ENCODE results near the gene DDN.
A peak's percentile ranks its signal among the peaks of the same experiment; 100 is the strongest.

The DDN gene

GRCh38 chr12:48986720-48987291 is 12.4 kb downstream of the DDN start:
- no peak for TF ChIP-seq YY1 (IDR thresholded peaks at IDR 0.05; ENCODE audit: insufficient read depth, insufficient read length)
- TF ChIP-seq ZNF274 (IDR thresholded peaks at IDR 0.05; ENCODE audit: low read depth, low read length), result no peak
- TF ChIP-seq SUZ12 (IDR thresholded peaks at IDR 0.05; ENCODE audit: extremely low read depth, insufficient read depth, insufficient read length), result no peak
- peaks cover 12% of the 10 kb centered on the region for H3K4me1 ChIP-seq (ENCODE audit: insufficient read depth, insufficient read length)
- no peak overlapping the region for H3K4me3 ChIP-seq (ENCODE audit: insufficient read length, low read depth)
- H3K27me3 ChIP-seq (ENCODE audit: insufficient read depth, insufficient read length), result peaks cover 42% of the 10 kb centered on the region
- no peak for DNase-seq (ENCODE audit: low read depth, low spot score)
- no peak overlapping the region for H3K9ac ChIP-seq (ENCODE audit: insufficient read length, low read depth)
- H3K36me3 ChIP-seq (ENCODE audit: insufficient read depth, insufficient read length, low read length), result no peaks in the 10 kb centered on the region
- no peaks in the 10 kb centered on the region for H3K9me3 ChIP-seq (ENCODE audit: insufficient read depth, low read length)

- TF ChIP-seq SUZ12 (IDR thresholded peaks at IDR 0.05; ENCODE audit: extremely low read depth, insufficient read depth, insufficient read length) (no peak), ZNF274 (IDR thresholded peaks at IDR 0.05; ENCODE audit: low read depth, low read length) (no peak), YY1 (IDR thresholded peaks at IDR 0.05; ENCODE audit: insufficient read depth, insufficient read length) (no peak)
- Histone ChIP-seq H3K4me3 (ENCODE audit: insufficient read length, low read depth) (no peak overlapping the region), H3K9ac (ENCODE audit: insufficient read length, low read depth) (no peak overlapping the region), H3K4me1 (ENCODE audit: insufficient read depth, insufficient read length) (peaks cover 14% of the 10 kb centered on the region), H3K27me3 (ENCODE audit: insufficient read depth, insufficient read length) (peaks cover 51% of the 10 kb centered on the region), H3K9me3 (ENCODE audit: insufficient read depth, low read length) (peaks cover 7% of the 10 kb centered on the region; the same call in 1 of the 2 replicates), H3K36me3 (ENCODE audit: insufficient read depth, insufficient read length, low read length) (no peaks in the 10 kb centered on the region)
- DNase-seq (ENCODE audit: low read depth, low spot score), result no peak
These were observed 13.3 kb downstream of the DDN start for GRCh38 chr12:48985901-48986300.

GRCh38 chr12:48985475-48985897 is 13.7 kb downstream of the DDN start:
- H3K36me3 ChIP-seq (ENCODE audit: insufficient read depth, insufficient read length, low read length), result no peaks in the 10 kb centered on the region
- peaks cover 7% of the 10 kb centered on the region; the same call in 1 of the 2 replicates for H3K9me3 ChIP-seq (ENCODE audit: insufficient read depth, low read length)
- H3K4me3 ChIP-seq (ENCODE audit: insufficient read length, low read depth), result no peak overlapping the region
- H3K4me1 ChIP-seq (ENCODE audit: insufficient read depth, insufficient read length), result peaks cover 14% of the 10 kb centered on the region
- TF ChIP-seq ZNF274 (IDR thresholded peaks at IDR 0.05; ENCODE audit: low read depth, low read length) (no peak), YY1 (IDR thresholded peaks at IDR 0.05; ENCODE audit: insufficient read depth, insufficient read length) (no peak), SUZ12 (IDR thresholded peaks at IDR 0.05; ENCODE audit: extremely low read depth, insufficient read depth, insufficient read length) (no peak)
- no peak overlapping the region for H3K9ac ChIP-seq (ENCODE audit: insufficient read length, low read depth)
- DNase-seq (ENCODE audit: low read depth, low spot score), result no peak
- H3K27me3 ChIP-seq (ENCODE audit: insufficient read depth, insufficient read length), result peaks cover 55% of the 10 kb centered on the region

GRCh38 chr12:48982397-48983080 is 16.6 kb downstream of the DDN start:
- no peak for TF ChIP-seq YY1 (IDR thresholded peaks at IDR 0.05; ENCODE audit: insufficient read depth, insufficient read length)
- no peak for TF ChIP-seq SUZ12 (IDR thresholded peaks at IDR 0.05; ENCODE audit: extremely low read depth, insufficient read depth, insufficient read length)
- no peak for TF ChIP-seq ZNF274 (IDR thresholded peaks at IDR 0.05; ENCODE audit: low read depth, low read length)
- H3K9me3 ChIP-seq (ENCODE audit: insufficient read depth, low read length), result peaks cover 16% of the 10 kb centered on the region; the same call in 1 of the 2 replicates
- H3K9ac ChIP-seq (ENCODE audit: insufficient read length, low read depth), result no peak overlapping the region
- H3K27me3 ChIP-seq (ENCODE audit: insufficient read depth, insufficient read length), result peaks cover 81% of the 10 kb centered on the region
- no peak overlapping the region for H3K4me3 ChIP-seq (ENCODE audit: insufficient read length, low read depth)
- H3K36me3 ChIP-seq (ENCODE audit: insufficient read depth, insufficient read length, low read length), result no peaks in the 10 kb centered on the region
- peaks cover 29% of the 10 kb centered on the region for H3K4me1 ChIP-seq (ENCODE audit: insufficient read depth, insufficient read length)
- no peak for DNase-seq (ENCODE audit: low read depth, low spot score)

- peaks cover 29% of the 10 kb centered on the region for H3K4me1 ChIP-seq (ENCODE audit: insufficient read depth, insufficient read length)
These were observed 17.4 kb downstream of the DDN start for GRCh38 chr12:48981757-48982157.

GRCh38 chr12:48980953-48981756 is 18.0 kb downstream of the DDN start:
- Histone ChIP-seq H3K4me1 (ENCODE audit: insufficient read depth, insufficient read length) (peaks cover 29% of the 10 kb centered on the region), H3K27me3 (ENCODE audit: insufficient read depth, insufficient read length) (peaks cover 81% of the 10 kb centered on the region), H3K4me3 (ENCODE audit: insufficient read length, low read depth) (peak overlapping the region; percentile 43), H3K9ac (ENCODE audit: insufficient read length, low read depth) (peak overlapping the region; percentile 74), H3K9me3 (ENCODE audit: insufficient read depth, low read length) (peaks cover 16% of the 10 kb centered on the region; the same call in 1 of the 2 replicates), H3K36me3 (ENCODE audit: insufficient read depth, insufficient read length, low read length) (no peaks in the 10 kb centered on the region)
- DNase-seq (ENCODE audit: low read depth, low spot score), result no peak
- TF ChIP-seq YY1 (IDR thresholded peaks at IDR 0.05; ENCODE audit: insufficient read depth, insufficient read length) (no peak), ZNF274 (IDR thresholded peaks at IDR 0.05; ENCODE audit: low read depth, low read length) (no peak), SUZ12 (IDR thresholded peaks at IDR 0.05; ENCODE audit: extremely low read depth, insufficient read depth, insufficient read length) (no peak)

More at GRCh38 chr12:48981757-48982157, 17.4 kb downstream of the DDN start:
- Histone ChIP-seq H3K9ac (ENCODE audit: insufficient read length, low read depth) (no peak overlapping the region), H3K4me3 (ENCODE audit: insufficient read length, low read depth) (peak overlapping the region; percentile 43), H3K36me3 (ENCODE audit: insufficient read depth, insufficient read length, low read length) (no peaks in the 10 kb centered on the region), H3K27me3 (ENCODE audit: insufficient read depth, insufficient read length) (peaks cover 81% of the 10 kb centered on the region), H3K9me3 (ENCODE audit: insufficient read depth, low read length) (peaks cover 16% of the 10 kb centered on the region; the same call in 1 of the 2 replicates)
- TF ChIP-seq ZNF274 (IDR thresholded peaks at IDR 0.05; ENCODE audit: low read depth, low read length) (no peak), YY1 (IDR thresholded peaks at IDR 0.05; ENCODE audit: insufficient read depth, insufficient read length) (no peak), SUZ12 (IDR thresholded peaks at IDR 0.05; ENCODE audit: extremely low read depth, insufficient read depth, insufficient read length) (no peak)
- DNase-seq (ENCODE audit: low read depth, low spot score), result no peak

Data from NT2/D1 (cell line).